ENCODE measurements around the gene HRC. TPM values are rescaled to one million over a fixed set of nuclear protein-coding genes. Genes with fewer than 3 reads are reported as not detected.

HRC gene, protein sequence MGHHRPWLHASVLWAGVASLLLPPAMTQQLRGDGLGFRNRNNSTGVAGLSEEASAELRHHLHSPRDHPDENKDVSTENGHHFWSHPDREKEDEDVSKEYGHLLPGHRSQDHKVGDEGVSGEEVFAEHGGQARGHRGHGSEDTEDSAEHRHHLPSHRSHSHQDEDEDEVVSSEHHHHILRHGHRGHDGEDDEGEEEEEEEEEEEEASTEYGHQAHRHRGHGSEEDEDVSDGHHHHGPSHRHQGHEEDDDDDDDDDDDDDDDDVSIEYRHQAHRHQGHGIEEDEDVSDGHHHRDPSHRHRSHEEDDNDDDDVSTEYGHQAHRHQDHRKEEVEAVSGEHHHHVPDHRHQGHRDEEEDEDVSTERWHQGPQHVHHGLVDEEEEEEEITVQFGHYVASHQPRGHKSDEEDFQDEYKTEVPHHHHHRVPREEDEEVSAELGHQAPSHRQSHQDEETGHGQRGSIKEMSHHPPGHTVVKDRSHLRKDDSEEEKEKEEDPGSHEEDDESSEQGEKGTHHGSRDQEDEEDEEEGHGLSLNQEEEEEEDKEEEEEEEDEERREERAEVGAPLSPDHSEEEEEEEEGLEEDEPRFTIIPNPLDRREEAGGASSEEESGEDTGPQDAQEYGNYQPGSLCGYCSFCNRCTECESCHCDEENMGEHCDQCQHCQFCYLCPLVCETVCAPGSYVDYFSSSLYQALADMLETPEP
- not detected for total RNA-seq

DNA sequence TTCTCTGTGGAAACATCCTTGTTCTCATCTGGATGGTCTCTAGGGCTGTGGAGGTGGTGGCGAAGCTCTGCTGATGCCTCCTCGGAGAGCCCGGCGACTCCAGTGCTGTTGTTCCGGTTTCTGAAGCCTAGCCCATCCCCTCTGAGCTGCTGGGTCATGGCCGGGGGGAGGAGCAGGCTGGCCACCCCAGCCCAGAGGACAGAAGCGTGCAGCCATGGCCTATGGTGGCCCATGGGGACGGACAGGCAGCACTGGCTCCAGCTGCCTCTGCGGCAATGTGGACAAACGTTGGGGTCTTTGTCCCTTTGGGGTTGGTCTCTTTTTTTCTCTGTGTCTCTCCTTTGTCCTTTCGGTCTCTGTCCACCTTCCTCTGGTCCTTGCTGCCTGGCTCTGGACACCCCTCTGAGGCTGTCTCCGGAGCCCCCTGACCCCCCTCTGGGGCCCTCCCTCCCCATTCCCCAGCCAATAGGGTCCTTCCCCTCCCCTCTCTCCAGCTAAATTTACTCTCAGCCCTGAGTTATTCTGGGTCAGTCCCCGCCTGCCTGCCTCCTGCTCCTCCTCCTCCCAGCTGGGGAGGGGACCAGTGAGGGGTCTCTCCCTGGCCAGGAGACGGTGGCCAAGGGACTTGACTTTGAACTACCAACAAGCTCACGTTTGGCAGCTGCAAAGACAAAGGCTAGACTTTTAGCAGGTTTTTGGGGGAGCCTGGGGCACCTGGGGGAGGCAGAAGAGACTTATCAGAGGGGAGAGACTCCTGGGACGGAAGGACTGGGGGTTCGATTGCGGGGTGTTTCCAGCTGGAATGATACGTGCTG, at the start of gene HRC:
TSS of gene HRC (minus strand) at position 392 of the 815 bp plus-strand sequence. CDS start at position 233, 159 bp downstream.

DNA sequence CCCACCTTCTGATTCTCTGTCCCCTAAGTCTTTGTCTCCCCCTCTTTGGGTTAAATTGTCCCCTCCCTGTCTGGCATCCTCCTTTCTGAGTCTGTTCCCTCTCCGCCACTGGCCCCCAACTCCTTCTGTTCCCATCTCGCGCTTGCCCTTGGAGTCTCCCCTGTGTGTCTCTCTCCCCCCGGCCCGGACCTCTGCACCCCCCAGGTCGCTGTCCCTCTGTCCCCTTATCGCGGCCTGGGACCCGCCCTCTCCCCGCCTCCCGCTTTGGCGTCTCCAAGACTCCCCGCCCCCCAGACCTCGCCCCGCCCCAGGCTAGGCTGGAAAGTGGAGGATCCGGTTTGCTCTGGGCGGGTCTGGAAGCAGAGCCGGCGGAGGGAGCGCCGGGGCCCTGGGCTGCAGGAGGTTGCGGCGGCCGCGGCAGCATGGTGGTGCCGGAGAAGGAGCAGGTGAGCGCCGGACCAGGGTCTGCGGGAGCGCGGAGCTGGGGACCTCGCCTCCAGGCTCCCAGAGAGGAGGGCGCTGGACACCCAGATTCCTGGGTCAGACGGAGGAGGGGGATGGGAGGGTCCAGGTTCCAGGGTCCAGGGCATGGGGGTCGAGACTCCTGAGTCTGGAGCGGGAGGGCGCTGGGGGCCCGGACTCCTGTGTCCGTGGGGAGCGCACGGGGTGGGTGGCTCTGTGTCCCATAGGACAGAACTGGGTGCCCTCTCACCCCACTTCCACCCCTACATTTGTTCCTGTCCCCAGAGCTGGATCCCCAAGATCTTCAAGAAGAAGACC, 2.4 kb upstream of the HRC start, which contains the start of gene TRPM4:
TSS of gene TRPM4 (plus strand) at position 348 of the 780 bp plus-strand sequence. CDS start at position 423, 75 bp downstream.

DNA sequence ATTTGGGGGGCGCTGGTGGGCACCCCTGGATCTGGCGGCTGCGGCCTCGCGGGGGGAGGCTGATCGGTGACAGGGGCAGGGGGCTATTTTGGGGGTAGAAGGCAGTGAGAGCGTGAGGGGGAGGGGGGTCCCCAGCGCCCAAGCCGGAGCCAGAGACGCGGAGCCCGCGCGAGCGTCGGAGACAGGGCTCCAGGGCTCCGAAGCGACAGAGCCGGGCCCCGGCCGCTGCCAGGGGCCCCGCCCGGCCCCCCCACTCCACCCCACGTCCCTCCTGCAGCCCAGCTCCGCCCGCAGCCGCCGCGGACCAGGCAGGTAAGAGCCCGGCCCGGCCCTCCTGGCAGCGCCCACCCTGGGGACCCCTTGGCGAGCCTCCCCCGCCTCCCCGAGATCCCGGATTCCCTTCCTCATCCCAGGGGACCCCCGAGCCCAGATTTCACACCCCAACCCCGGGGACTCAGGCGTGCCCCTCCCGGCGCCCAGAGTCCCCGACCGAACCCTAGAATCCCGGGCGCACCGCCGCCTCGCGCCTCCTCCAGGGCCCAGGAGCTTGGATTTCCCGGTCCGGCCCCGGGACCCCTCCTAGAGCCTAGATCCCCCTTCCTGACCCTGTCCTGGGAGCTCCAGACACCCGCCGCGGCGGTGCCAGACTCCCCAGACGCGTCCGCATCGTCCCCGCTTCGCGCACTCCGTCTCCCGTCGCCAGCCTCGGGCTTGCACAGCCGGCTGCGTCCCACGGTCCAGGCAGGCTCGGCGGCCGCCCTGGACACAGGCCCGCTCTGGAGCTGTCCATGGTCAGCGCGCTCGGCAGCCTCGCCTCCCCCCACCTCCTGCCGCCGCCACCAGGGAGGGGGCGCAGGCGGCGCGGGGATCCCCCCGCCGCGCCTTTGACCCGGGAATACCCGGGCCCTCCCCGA, 35.5 kb downstream of the HRC start, which contains the start of gene PPFIA3:
TSS of gene PPFIA3 (plus strand) at position 134 of the 914 bp plus-strand sequence. CDS start 8,330 bp downstream, outside the sequence.

GRCh38 chr19:49118565-49119410, 36.4 kb downstream of the HRC start, which contains the start of gene C19orf73:
TSS of gene C19orf73 (minus strand) at chr19:49119143. CDS start at chr19:49119022, 121 bp downstream.

DNA sequence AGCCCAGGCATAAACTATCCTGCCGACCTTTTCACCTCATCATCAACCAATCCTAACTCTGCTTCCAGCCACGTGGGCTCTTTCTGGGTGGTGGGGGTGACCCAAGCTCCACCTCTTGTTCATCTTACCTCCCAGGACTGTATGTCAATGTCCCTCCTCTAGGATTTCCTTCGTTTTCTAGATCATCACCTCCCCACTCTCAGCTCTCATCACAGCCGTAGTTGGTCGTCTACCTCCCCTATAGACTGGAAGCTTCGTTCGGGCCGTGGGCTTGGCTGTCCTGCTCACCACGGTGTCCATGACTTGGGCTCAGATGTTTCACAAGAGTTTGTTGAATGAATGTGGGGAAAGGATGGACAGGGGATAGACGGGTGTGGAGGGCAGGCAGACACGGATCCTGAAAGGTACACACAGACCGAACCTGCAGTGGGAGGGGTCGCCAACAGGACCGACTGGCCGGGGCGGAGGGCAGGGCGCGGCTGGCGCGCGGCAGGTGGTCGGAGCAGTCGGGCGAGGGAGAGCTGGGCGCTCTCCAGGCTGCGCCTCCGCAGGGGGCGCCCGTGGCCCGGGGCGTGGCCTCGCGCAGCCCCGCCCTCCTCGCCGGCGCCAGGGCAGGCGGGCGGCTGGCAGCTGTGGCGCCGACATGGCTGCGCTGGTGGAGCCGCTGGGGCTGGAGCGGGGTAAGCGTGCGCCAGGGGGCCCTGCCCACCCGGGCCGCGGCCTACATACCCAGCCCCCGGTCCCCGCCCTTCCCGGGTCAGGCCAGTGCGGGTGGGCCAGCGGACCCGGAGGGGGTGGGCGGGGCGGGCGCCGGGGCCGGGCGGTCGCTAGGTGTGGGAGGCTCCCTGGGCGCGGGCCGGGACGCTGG, 41.2 kb downstream of the HRC start, which contains the start of gene LIN7B:
TSS of gene LIN7B (plus strand) at position 609 of the 868 bp plus-strand sequence. CDS start at position 644, 35 bp downstream.

Other genes starting within 250 kb of the HRC start
- gene DHDH, start 221.7 kb downstream of the HRC start, total RNA-seq, result 1 to 10 TPM; 1.8 to 2.1 TPM
- gene BAX, start 200.5 kb downstream of the HRC start, total RNA-seq, result 100 to 1,000 TPM; 271 to 293 TPM
- 100 to 1,000 TPM; 799 to 840 TPM for gene FTL, start 190.1 kb downstream of the HRC start, total RNA-seq
- gene GYS1, start 162.1 kb downstream of the HRC start, total RNA-seq, result 10 to 100 TPM; 55.7 to 58.7 TPM
- 10 to 100 TPM; 58.4 to 59.0 TPM for gene RUVBL2, start 161.5 kb downstream of the HRC start, total RNA-seq
- gene LHB, start 138.3 kb downstream of the HRC start, total RNA-seq, result not detected
- gene CGB3, start 131.1 kb downstream of the HRC start, total RNA-seq, result not detected
- gene CGB2, start 123.5 kb downstream of the HRC start, total RNA-seq, result not detected
- gene CGB1, start 118.5 kb downstream of the HRC start, total RNA-seq, result not detected
- gene CGB5, start 111.5 kb downstream of the HRC start, total RNA-seq, result not detected
- not detected for gene CGB8, start 106.3 kb downstream of the HRC start, total RNA-seq
- not detected for gene CGB7, start 97.6 kb downstream of the HRC start, total RNA-seq
- gene NTF4, start 90.6 kb downstream of the HRC start, total RNA-seq, result not detected
- gene KCNA7, start 82.7 kb downstream of the HRC start, total RNA-seq, result not detected
- gene SNRNP70, start 69.9 kb downstream of the HRC start, total RNA-seq, result 100 to 1,000 TPM; 201 to 223 TPM
- 1 to 10 TPM; 6.0 to 8.8 TPM for gene LIN7B, start 41.0 kb downstream of the HRC start, total RNA-seq
- 1 to 10 TPM; 1.6 to 2.5 TPM for gene C19orf73, start 36.3 kb downstream of the HRC start, total RNA-seq
- gene PPFIA3, start 35.9 kb downstream of the HRC start, total RNA-seq, result 1 to 10 TPM; 3.1 to 4.7 TPM
- not detected for gene TRPM4, start 2.4 kb upstream of the HRC start, total RNA-seq
- gene SLC6A16, start 169.8 kb upstream of the HRC start, total RNA-seq, result 1 to 10 TPM; 5.3 to 5.4 TPM
- 100 to 1,000 TPM; 317 to 318 TPM for gene CD37, start 180.0 kb upstream of the HRC start, total RNA-seq
- not detected for gene TEAD2, start 207.0 kb upstream of the HRC start, total RNA-seq
- gene DKKL1, start 208.5 kb upstream of the HRC start, total RNA-seq, result not detected
- gene KASH5, start 232.9 kb upstream of the HRC start, total RNA-seq, result under 1 TPM; 0.33 to 0.46 TPM

All from activated naive CD4-positive, alpha-beta T cell treated with anti-CD3 and anti-CD28 coated beads, Interleukin-2, amount 10 ng/mL, durations not matched to agents 5 hours and 36 hours (primary cell).